GM12878 (cell line): ENCODE results near the gene LRRC61. TPM values are rescaled to one million over a fixed set of nuclear protein-coding genes. Genes with fewer than 3 reads are reported as not detected.

Experiments
- ATAC-seq: fragments of 200-7000 bp; cut with Tn5 transposase; 3 replicates; pipeline ENCODE4 v1.9.1; 2020; ENCODE audit warnings: mild to moderate bottlenecking, moderate library complexity
- BruUV-seq: library from RNA; stranded (reverse); fragments of 400-500 nt; replicated peaks from 2 replicates; lab custom pipeline; 2021; lab: Mats Ljungman, UMichigan
- CTCF ChIA-PET: fragments of 300-600 bp; sonication (Branson Sonifier 250); formaldehyde crosslinking; extraction: SDS; loops from one replicate; lab custom pipeline; 2021; ENCODE audit warnings: inconsistent platforms; lab: Yijun Ruan, JAX
- POLR2A ChIA-PET: fragments of 350-600 bp; formaldehyde crosslinking; extraction: SDS; loops from one replicate; lab custom pipeline; 2021; ENCODE audit warnings: inconsistent platforms; lab: Charles Lee
- RAD21 ChIA-PET: fragments of 300-600 bp; sonication (Branson Sonifier 250); formaldehyde crosslinking; loops from one replicate; lab custom pipeline; 2023; ENCODE audit warnings: antibody characterized with exemption; ENCODE audit not compliant: unreplicated experiment; lab: Charles Lee
- SMC1A ChIA-PET: fragments of 300-600 bp; sonication (Branson Sonifier 250); formaldehyde crosslinking; loops from one replicate; lab custom pipeline; 2023; ENCODE audit not compliant: unreplicated experiment, uncharacterized antibody; lab: Charles Lee
- DNase-seq: peaks from one replicate; pipeline ENCODE4 v3.0.0-alpha.2; 2011; ENCODE audit warnings: low read depth, low spot score
- FAIRE-seq: peaks from 3 replicates; lab custom pipeline; 2011; peaks lifted over from hg19 to GRCh38; lab: Jason Lieb, UNC
- H2AFZ ChIP-seq: 2 replicates; pipeline ENCODE4 v1.6.0; 2011; ENCODE audit warnings: low read depth, low read length, control low read depth; ENCODE audit not compliant: control insufficient read depth
- H3K27ac ChIP-seq: 2 replicates; pipeline ENCODE4 v1.5.1; 2011; ENCODE audit warnings: control low read depth; ENCODE audit not compliant: control insufficient read depth, insufficient read depth
- H3K27me3 ChIP-seq, 2 experiments: replicated peaks in 1 of 2; 2 replicates each; pipeline versions ENCODE4 v1.6.0 to v1.6.1; 2011; ENCODE audit warnings: low read length in 1 of 2; ENCODE audit not compliant: control insufficient read depth in 2 of 2, insufficient read depth in 2 of 2
- H3K36me3 ChIP-seq, 2 experiments: 2 replicates each; pipeline ENCODE4 v1.5.1; 2011; ENCODE audit warnings: low read length in 1 of 2; ENCODE audit not compliant: control insufficient read depth in 2 of 2, insufficient read depth in 2 of 2
- H3K4me1 ChIP-seq: 2 replicates; pipeline ENCODE4 v1.6.1; 2011; ENCODE audit warnings: mild to moderate bottlenecking, low read length, moderate library complexity, mixed read lengths; ENCODE audit not compliant: control insufficient read depth, insufficient read depth
- H3K4me2 ChIP-seq: 2 replicates; pipeline ENCODE4 v1.6.0; 2011; ENCODE audit warnings: control low read depth; ENCODE audit not compliant: control insufficient read depth, insufficient read depth
- H3K4me3 ChIP-seq: fragments of 200-600 bp; sonication (generic); 2 replicates; pipeline ENCODE4 v1.5.1; 2016
- H3K79me2 ChIP-seq: 2 replicates; pipeline ENCODE4 v1.6.0; 2011; ENCODE audit warnings: low read length; ENCODE audit not compliant: control insufficient read depth, insufficient read depth
- H3K9ac ChIP-seq: 2 replicates; pipeline ENCODE4 v1.8.0; 2011; ENCODE audit warnings: low read length, control low read depth, mixed read lengths; ENCODE audit not compliant: control insufficient read depth, insufficient read depth
- H3K9me3 ChIP-seq: replicated peaks from 3 replicates; pipeline ENCODE4 v1.5.1; 2011; ENCODE audit warnings: mild to moderate bottlenecking, low read length; ENCODE audit not compliant: control insufficient read depth, insufficient read depth
- H4K20me1 ChIP-seq: 2 replicates; pipeline ENCODE4 v1.6.0; 2011; ENCODE audit not compliant: control insufficient read depth, insufficient read depth
- CBX3 ChIP-seq: fragments of 200-600 bp; sonication (generic); IDR thresholded peaks from 2 replicates; pipeline ENCODE4 v1.6.1; 2016; ENCODE audit warnings: low read depth, borderline replicate concordance
- CREB1 ChIP-seq: IDR thresholded peaks from 2 replicates; pipeline ENCODE4 v1.6.1; 2012; ENCODE audit warnings: low read depth, mild to moderate bottlenecking, inconsistent platforms
- DPF2 ChIP-seq: fragments of 450-650 bp; IDR thresholded peaks from 2 replicates; pipeline ENCODE4 v1.6.1; 2017; ENCODE audit warnings: mild to moderate bottlenecking
- FOXK2 ChIP-seq: fragments of 450-650 bp; IDR thresholded peaks from 2 replicates; pipeline ENCODE4 v1.6.1; 2017; ENCODE audit warnings: mild to moderate bottlenecking, moderate library complexity
- GABPA ChIP-seq: IDR thresholded peaks from 2 replicates; pipeline ENCODE4 v1.6.1; 2014; ENCODE audit warnings: antibody characterized with exemption, low read depth, mild to moderate bottlenecking, inconsistent platforms
- HDAC6 ChIP-seq: fragments of 200-600 bp; sonication (generic); IDR thresholded peaks from one replicate; pipeline ENCODE4 v1.8.0; 2017; ENCODE audit warnings: antibody characterized with exemption; ENCODE audit not compliant: unreplicated experiment
- KDM1A ChIP-seq: fragments of 200-600 bp; sonication (generic); IDR thresholded peaks from 2 replicates; pipeline ENCODE4 v1.6.1; 2016; ENCODE audit warnings: borderline replicate concordance
- LARP7 ChIP-seq: fragments of 450-650 bp; IDR thresholded peaks from 2 replicates; pipeline ENCODE4 v1.6.1; 2017; ENCODE audit warnings: mild to moderate bottlenecking
- PAX5 ChIP-seq: IDR thresholded peaks from 2 replicates; pipeline ENCODE4 v1.6.1; 2011; ENCODE audit warnings: low read depth, low read length, borderline replicate concordance
- POLR2AphosphoS2 ChIP-seq: IDR thresholded peaks from 2 replicates; pipeline ENCODE4 v1.6.1; 2011; ENCODE audit warnings: low read depth, mild to moderate bottlenecking, low read length, improper control_type of control experiment, moderate library complexity
- RCOR1 ChIP-seq: conservative IDR thresholded peaks from 2 replicates; pipeline ENCODE4 v1.6.1; 2012; ENCODE audit warnings: low read depth, low read length, improper control_type of control experiment
- SMC3 ChIP-seq: IDR thresholded peaks from 2 replicates; pipeline ENCODE4 v1.6.1; 2011; ENCODE audit warnings: low read length, improper control_type of control experiment, borderline replicate concordance
- TBL1XR1 ChIP-seq: IDR thresholded peaks from 2 replicates; pipeline ENCODE4 v1.6.1; 2012; ENCODE audit warnings: low read depth, low read length, improper control_type of control experiment
- ZNF207 ChIP-seq: fragments of 450-650 bp; IDR thresholded peaks from 2 replicates; pipeline ENCODE4 v1.6.1; 2014; ENCODE audit warnings: antibody characterized with exemption, mild to moderate bottlenecking, borderline replicate concordance
- ZNF622 ChIP-seq: fragments of 450-650 bp; IDR thresholded peaks from 2 replicates; pipeline ENCODE4 v1.6.1; 2017; ENCODE audit warnings: mild to moderate bottlenecking, inconsistent platforms
- ZSCAN29 ChIP-seq: fragments of 450-650 bp; IDR thresholded peaks from 2 replicates; pipeline ENCODE4 v1.6.1; 2017; ENCODE audit warnings: mild to moderate bottlenecking, moderate library complexity
- WGBS: methylation state at CpG from one replicate; pipeline ENCODE4 v1.1.6; 2016; ENCODE audit warnings: low lambda C conversion rate; ENCODE audit not compliant: insufficient replicate concordance, insufficient coverage; ENCODE audit errors: missing lambda C conversion rate; 5-methylcytosine and 5-hydroxymethylcytosine counted together
- in situ Hi-C: fragments of 300-500 bp; cut with MboI; formaldehyde crosslinking; loops from 9 replicates; pipeline ENCODE4 v1.14.3; 2018; ENCODE audit warnings: mixed read lengths
- intact Hi-C: fragments of 100-400 bp; cut with micrococcal nuclease; formaldehyde crosslinking; loops from one replicate; pipeline ENCODE4 v1.14.2; 2022; ENCODE audit not compliant: unreplicated experiment
- polyA plus RNA-seq, 11 experiments: library from polyadenylated mRNA; depleted of rRNA in 4 of 11; unstranded in 6 of 11; stranded (reverse) in 5 of 11; fragments of >200 nt; fragmentation: Nextera tagmentation in 4 of 11; fragmentation: Illumina TruSeq in 1 of 11; extraction: Ambion mirVana in 4 of 11; extraction: Trizol in 1 of 11; gene quantifications; 1 replicate in 1 of 11; 2 replicates in 10 of 11; pipeline versions ENCODE4 v1.2.1 to v1.2.3, GENCODE V29; 2011 to 2016; ENCODE audit warnings: inconsistent platforms in 2 of 11, missing spikeins in 2 of 11, low read depth in 1 of 11
- total RNA-seq, 4 experiments: library from RNA; depleted of rRNA in 3 of 4; stranded (reverse); fragments of >200 nt in 3 of 4; fragmentation: Illumina TruSeq in 1 of 4; extraction: Trizol in 1 of 4; gene quantifications; 2 replicates each; pipeline versions ENCODE4 v1.2.1 to v1.2.3, GENCODE V29; 2013 to 2021
- TF ChIP-seq, protein P1 (sequence below): fragments of 450-650 bp; formaldehyde crosslinking; IDR thresholded peaks from 2 replicates; pipeline ENCODE4 v1.4.0; 2020; ENCODE audit warnings: mild to moderate bottlenecking, moderate library complexity
- TF ChIP-seq, protein P2 (sequence below): IDR thresholded peaks from 2 replicates; pipeline ENCODE4 v1.6.1; 2011; ENCODE audit warnings: low read depth, mild to moderate bottlenecking, low read length, moderate library complexity, borderline replicate concordance; ENCODE audit errors: extremely low read depth
- TF ChIP-seq, protein P3 (sequence below): IDR thresholded peaks from 2 replicates; pipeline ENCODE4 v1.6.1; 2011; ENCODE audit warnings: low read depth, low read length, improper control_type of control experiment, borderline replicate concordance
- TF ChIP-seq, protein P4 (sequence below): fragments of 150-350 bp; IDR thresholded peaks from 2 replicates; pipeline ENCODE4 v1.6.1; 2014; ENCODE audit warnings: mild to moderate bottlenecking, low read depth, low read length

The LRRC61 gene
- total and polyA plus RNA-seq, 10 of the 15 experiments (the other 5 are each of a cell fraction or from before 2014, with no cell fraction given): 1.4 to 54.2 (median 21.8) TPM

DNA sequence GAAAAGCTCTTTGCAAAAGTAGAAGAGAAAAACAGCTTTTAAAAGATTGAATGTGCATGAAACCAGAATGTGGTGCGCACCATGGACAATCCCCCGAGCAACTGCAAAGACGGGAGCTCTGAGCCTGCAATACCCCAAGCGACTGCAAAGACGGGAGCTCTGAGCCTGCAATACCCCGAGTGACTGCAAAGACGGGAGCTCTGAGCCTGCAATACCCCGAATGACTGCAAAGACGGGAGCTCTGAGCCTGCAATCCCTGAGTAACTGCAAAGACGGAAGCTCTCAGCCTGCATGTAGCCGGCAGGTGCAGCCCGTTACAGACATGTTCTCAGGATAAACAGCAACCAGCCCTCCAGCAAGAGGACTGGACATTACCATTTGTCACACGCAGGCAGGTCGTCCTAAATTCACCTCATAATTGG is 62.2 kb downstream of the LRRC61 start:
- FAIRE-seq (no peak), DNase-seq (no peak), ATAC-seq (no peak)
- Histone ChIP-seq H3K79me2 (peaks cover 43% of the 10 kb centered on the region), H3K27ac (peak overlapping the region; percentile 37), H2AFZ (no peak overlapping the region), H3K9ac (no peak overlapping the region), H4K20me1 (no peaks in the 10 kb centered on the region; the same call in 1 of the 2 replicates), H3K27me3 (no peaks in the 10 kb centered on the region), H3K9me3 (no peaks in the 10 kb centered on the region), H3K4me1 (peaks cover 46% of the 10 kb centered on the region), H3K4me3 (no peak overlapping the region), H3K4me2 (no peak overlapping the region), H3K36me3 (peaks cover 6 to 8% of the 10 kb centered on the region in 2 experiments; a peak in 3 of 4 replicates)
- POLR2A ChIA-PET: interaction anchor here (0.9 to 2.3 kb wide), 5 partner anchors 16 to 46 kb away, joined by 3 to 6 read pairs (median 4); a partner anchor contains a TSS
- CTCF ChIA-PET: interaction anchor here (0.7 to 2.6 kb wide), 5 partner anchors 11 to 36 kb away, joined by 3 to 12 read pairs (median 4); no protein-coding TSS in a partner anchor
- TF ChIP-seq, protein P1, sequence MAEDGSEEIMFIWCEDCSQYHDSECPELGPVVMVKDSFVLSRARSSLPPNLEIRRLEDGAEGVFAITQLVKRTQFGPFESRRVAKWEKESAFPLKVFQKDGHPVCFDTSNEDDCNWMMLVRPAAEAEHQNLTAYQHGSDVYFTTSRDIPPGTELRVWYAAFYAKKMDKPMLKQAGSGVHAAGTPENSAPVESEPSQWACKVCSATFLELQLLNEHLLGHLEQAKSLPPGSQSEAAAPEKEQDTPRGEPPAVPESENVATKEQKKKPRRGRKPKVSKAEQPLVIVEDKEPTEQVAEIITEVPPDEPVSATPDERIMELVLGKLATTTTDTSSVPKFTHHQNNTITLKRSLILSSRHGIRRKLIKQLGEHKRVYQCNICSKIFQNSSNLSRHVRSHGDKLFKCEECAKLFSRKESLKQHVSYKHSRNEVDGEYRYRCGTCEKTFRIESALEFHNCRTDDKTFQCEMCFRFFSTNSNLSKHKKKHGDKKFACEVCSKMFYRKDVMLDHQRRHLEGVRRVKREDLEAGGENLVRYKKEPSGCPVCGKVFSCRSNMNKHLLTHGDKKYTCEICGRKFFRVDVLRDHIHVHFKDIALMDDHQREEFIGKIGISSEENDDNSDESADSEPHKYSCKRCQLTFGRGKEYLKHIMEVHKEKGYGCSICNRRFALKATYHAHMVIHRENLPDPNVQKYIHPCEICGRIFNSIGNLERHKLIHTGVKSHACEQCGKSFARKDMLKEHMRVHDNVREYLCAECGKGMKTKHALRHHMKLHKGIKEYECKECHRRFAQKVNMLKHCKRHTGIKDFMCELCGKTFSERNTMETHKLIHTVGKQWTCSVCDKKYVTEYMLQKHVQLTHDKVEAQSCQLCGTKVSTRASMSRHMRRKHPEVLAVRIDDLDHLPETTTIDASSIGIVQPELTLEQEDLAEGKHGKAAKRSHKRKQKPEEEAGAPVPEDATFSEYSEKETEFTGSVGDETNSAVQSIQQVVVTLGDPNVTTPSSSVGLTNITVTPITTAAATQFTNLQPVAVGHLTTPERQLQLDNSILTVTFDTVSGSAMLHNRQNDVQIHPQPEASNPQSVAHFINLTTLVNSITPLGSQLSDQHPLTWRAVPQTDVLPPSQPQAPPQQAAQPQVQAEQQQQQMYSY: no peak
- TF ChIP-seq GABPA (no peak), KDM1A (no peak), RCOR1 (no peak), ZNF207 (no peak), PAX5 (no peak), FOXK2 (no peak), TBL1XR1 (no peak), CBX3 (no peak), POLR2AphosphoS2 (no peak), ZSCAN29 (no peak), HDAC6 (no peak), ZNF622 (no peak), DPF2 (no peak), LARP7 (no peak), CREB1 (no peak), SMC3 (no peak)
- TF ChIP-seq, protein P2, sequence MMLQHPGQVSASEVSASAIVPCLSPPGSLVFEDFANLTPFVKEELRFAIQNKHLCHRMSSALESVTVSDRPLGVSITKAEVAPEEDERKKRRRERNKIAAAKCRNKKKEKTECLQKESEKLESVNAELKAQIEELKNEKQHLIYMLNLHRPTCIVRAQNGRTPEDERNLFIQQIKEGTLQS: no peak
- TF ChIP-seq, protein P3, sequence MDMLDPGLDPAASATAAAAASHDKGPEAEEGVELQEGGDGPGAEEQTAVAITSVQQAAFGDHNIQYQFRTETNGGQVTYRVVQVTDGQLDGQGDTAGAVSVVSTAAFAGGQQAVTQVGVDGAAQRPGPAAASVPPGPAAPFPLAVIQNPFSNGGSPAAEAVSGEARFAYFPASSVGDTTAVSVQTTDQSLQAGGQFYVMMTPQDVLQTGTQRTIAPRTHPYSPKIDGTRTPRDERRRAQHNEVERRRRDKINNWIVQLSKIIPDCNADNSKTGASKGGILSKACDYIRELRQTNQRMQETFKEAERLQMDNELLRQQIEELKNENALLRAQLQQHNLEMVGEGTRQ: no peak
- TF ChIP-seq, protein P4, sequence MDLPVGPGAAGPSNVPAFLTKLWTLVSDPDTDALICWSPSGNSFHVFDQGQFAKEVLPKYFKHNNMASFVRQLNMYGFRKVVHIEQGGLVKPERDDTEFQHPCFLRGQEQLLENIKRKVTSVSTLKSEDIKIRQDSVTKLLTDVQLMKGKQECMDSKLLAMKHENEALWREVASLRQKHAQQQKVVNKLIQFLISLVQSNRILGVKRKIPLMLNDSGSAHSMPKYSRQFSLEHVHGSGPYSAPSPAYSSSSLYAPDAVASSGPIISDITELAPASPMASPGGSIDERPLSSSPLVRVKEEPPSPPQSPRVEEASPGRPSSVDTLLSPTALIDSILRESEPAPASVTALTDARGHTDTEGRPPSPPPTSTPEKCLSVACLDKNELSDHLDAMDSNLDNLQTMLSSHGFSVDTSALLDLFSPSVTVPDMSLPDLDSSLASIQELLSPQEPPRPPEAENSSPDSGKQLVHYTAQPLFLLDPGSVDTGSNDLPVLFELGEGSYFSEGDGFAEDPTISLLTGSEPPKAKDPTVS: no peak
- in situ Hi-C loops: no loop called here
- RAD21 ChIA-PET: interaction anchor here (0.9 to 1.7 kb wide), 4 partner anchors 11 to 22 kb away, joined by 3 to 5 read pairs (median 4); no protein-coding TSS in a partner anchor
- intact Hi-C loops: no loop called here
- SMC1A ChIA-PET: interaction anchor here (0.9 to 4.7 kb wide), 7 partner anchors 11 to 47 kb away, joined by 3 to 37 read pairs (median 4); no protein-coding TSS in a partner anchor
- no TSS peak for BruUV-seq
- WGBS: 92% methylated on average over 14 of the region's 14 CpGs
